Fibroblast of mammary gland (primary cell): ENCODE data around the gene CACNA1E.
"Not testable (repeated sequence)": the region's sequence is repeated elsewhere in the genome, so short reads cannot be mapped to it uniquely, and the experiment has no call there.

Experiments
- DNase-seq: peaks from one replicate; pipeline ENCODE4 v3.0.0-alpha.2; 2010; ENCODE audit warnings: low read depth
- H3K4me3 ChIP-seq: 2 replicates; pipeline ENCODE4 v1.5.1; 2011; ENCODE audit warnings: low read depth, mild to moderate bottlenecking, low read length, moderate library complexity; ENCODE audit not compliant: control insufficient read depth
- TF ChIP-seq, protein P1 (sequence below): conservative IDR thresholded peaks from 2 replicates; pipeline ENCODE4 v1.5.1; 2011; ENCODE audit warnings: low read depth, low read length, inconsistent platforms; ENCODE audit not compliant: control insufficient read depth, insufficient read depth

The CACNA1E gene

GRCh38 chr1:181816608-181817007, 333.3 kb downstream of the CACNA1E start:
- TF ChIP-seq, protein P1, sequence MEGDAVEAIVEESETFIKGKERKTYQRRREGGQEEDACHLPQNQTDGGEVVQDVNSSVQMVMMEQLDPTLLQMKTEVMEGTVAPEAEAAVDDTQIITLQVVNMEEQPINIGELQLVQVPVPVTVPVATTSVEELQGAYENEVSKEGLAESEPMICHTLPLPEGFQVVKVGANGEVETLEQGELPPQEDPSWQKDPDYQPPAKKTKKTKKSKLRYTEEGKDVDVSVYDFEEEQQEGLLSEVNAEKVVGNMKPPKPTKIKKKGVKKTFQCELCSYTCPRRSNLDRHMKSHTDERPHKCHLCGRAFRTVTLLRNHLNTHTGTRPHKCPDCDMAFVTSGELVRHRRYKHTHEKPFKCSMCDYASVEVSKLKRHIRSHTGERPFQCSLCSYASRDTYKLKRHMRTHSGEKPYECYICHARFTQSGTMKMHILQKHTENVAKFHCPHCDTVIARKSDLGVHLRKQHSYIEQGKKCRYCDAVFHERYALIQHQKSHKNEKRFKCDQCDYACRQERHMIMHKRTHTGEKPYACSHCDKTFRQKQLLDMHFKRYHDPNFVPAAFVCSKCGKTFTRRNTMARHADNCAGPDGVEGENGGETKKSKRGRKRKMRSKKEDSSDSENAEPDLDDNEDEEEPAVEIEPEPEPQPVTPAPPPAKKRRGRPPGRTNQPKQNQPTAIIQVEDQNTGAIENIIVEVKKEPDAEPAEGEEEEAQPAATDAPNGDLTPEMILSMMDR: no peak
- no peak overlapping the region for H3K4me3 ChIP-seq
- DNase-seq: no peak

GRCh38 chr1:181817091-181817490, 333.8 kb downstream of the CACNA1E start:
- no peak overlapping the region for H3K4me3 ChIP-seq
- DNase-seq: no peak
- TF ChIP-seq, protein P1: no peak

DNA sequence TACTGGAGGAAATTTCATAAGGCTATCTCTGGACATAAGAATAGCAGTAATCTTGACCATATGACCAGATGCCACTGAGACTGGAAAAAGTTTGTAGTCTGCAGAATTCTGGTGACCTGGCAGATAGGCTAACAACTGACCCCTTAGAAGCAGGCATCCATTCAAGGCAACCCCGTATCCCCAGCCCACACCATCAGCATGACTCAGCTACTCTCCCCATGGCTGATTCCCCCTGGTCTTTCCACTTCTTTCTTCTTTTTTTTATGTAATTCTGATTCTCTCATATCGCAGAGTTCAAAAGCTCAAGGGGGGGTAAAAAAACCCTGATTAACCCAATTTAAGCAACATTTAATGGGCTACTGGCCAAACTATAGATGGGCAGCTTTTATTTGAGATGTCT, 335.1 kb downstream of the CACNA1E start:
- no peak overlapping the region for H3K4me3 ChIP-seq

DNA sequence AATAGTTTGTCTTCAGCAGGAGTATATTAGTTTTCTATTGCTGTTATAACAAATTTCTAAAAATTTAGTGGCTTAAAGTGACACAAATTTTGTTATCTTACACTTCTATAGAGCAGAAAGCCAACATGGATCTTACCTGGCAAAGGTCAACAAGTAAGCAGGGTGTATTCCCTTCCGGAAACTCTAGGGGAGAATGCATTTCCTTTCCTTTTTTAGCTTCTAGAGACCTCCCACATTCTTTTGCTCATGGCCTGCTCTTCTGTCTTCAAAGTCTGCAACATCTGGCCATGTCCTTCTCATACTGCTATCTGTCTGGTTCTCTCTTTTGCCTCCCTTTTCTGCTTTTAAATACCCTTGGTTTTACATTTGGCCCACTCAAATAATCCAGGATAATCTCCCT, 335.6 kb downstream of the CACNA1E start:
- no peak overlapping the region for H3K4me3 ChIP-seq
- TF ChIP-seq, protein P1: no peak
- DNase-seq: no peak

More for the DNA sequence above, 335.1 kb downstream of the CACNA1E start:
- TF ChIP-seq, protein P1: no peak
- DNase-seq: no peak

DNA sequence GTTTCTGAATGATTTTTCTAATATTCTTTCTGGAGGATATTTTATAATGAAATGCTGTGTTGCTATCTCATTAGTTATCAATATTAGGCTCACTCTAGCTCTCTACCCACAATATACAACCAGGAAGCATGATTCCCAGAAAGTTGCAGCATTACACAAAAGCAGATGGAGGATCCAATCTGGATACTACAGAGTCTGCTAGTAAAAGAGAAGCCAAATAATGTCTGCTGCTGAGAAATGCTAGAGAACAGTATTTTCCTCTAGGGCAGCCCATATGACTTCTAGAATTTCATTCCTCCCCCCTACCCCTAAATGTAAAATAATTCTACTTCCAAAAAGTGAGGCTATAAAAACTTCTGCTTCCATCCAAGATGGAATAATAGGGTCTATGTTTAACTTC, 338.4 kb downstream of the CACNA1E start:
- TF ChIP-seq, protein P1: no peak
- DNase-seq: no peak
- no peak overlapping the region for H3K4me3 ChIP-seq

- H3K4me3 ChIP-seq, DNase-seq: not testable (repeated sequence)
Measured at GRCh38 chr1:181832173-181832880, 349.0 kb downstream of the CACNA1E start.

DNA sequence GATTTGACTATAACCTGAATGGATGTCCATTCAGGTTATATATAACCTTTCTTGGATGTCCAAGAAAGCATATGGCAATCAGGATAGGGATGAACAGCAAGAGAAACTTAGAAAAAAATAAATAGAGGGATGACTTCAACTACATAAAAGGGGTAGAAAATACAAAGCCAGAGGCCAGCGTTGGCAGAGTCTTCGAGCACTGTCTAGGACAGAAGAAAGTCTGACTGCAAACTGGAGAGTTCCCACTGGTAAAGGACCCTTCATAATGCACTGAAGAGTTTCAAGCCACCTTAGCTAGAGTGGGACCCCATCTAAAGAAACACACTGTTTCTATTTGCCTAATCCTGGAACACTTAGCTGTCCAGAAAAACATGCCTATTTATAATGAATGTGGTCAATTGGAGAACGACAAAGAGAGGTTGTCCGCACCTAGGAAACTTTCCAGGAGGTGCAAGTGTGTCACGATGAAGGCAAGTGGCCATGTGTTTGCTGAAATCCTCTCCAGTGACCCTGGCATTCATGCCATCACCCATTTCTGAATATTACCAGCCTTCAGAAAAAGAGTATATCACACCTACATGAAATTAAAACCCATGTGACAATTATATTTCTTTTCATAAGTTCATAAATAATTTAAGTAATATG, 362.8 kb downstream of the CACNA1E start:
- TF ChIP-seq, protein P1: no peak
- no peak for DNase-seq

More for the DNA sequence above, 362.8 kb downstream of the CACNA1E start:
- H3K4me3 ChIP-seq: no peak overlapping the region
